Measurements from ENCODE around the gene SH2D1B.
"Not testable (repeated sequence)": the region's sequence is repeated elsewhere in the genome, so short reads cannot be mapped to it uniquely, and the experiment has no call there.

The SH2D1B gene

GRCh38 chr1:162360237-162360873, 51.6 kb downstream of the SH2D1B start:
- no peak for DNase-seq

GRCh38 chr1:162359523-162360236, 52.3 kb downstream of the SH2D1B start:
- no peak for DNase-seq

GRCh38 chr1:162358928-162359327, 53.0 kb downstream of the SH2D1B start:
- no peak for DNase-seq

GRCh38 chr1:162357681-162358266, 54.2 kb downstream of the SH2D1B start:
- no peak for DNase-seq

- DNase-seq: no peak
Measured at GRCh38 chr1:162353702-162354101, 58.2 kb downstream of the SH2D1B start.

GRCh38 chr1:162353078-162353477, 58.9 kb downstream of the SH2D1B start:
- DNase-seq: no peak

GRCh38 chr1:162351874-162352273, 60.1 kb downstream of the SH2D1B start:
- DNase-seq: not testable (repeated sequence)

- no peak for DNase-seq
Measured at GRCh38 chr1:162351246-162351842, 60.6 kb downstream of the SH2D1B start.

GRCh38 chr1:162349635-162350330, 62.2 kb downstream of the SH2D1B start:
- DNase-seq: no peak

GRCh38 chr1:162347281-162347680, 64.7 kb downstream of the SH2D1B start:
- DNase-seq: no peak
